ENCODE data around the gene AKAP7.

Gene AKAP7

DNA sequence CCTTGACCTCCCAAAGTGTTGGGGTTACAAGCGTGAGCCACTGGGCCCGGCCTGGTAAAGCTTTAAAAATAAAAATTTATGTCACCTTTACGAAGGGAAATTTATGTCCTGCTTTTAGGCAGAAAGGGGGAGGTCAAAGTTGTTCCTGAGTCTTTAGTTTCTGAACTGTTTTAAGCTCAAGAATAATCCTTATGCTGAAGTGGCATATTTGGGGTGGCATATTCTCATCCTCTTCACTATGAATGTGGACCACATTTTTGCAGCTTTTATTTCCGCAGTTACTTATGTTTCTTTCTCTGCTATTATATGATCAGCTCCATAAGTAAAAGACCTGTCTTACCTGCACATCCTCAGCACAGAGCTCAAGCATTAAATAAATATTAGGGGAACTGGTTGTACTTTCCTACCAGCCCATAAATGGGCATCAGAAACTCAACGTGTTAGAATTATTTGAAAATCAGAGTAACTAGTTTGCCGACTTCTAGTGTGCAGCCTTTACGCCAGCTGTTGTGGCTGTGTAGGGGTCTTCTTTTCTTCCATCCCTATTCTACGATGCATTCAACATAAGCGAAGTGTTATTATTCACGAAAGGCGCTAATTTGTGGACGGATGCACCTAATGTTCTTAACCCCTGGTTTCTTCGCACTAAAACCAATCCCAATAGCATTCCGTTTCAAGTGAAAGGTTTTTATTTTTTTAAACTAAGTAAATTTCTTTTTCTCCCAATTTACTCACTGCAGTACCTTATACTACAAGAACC, 867 bp upstream of the AKAP7 start:
- no peak for DNase-seq

DNA sequence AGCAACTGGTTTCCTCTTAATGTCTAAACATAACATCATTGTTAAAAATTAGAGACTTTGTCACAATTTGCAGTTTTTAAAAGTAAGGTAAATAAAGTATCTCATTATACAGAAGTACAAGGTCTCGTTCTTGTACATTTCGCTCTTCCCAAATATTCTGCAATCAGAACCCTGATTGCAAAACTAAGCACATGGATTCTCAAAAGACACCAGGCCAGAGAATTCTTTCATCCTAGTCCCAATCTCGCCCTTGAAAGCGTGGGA, 355 bp upstream of the AKAP7 start:
- DNase-seq: no peak

DNA sequence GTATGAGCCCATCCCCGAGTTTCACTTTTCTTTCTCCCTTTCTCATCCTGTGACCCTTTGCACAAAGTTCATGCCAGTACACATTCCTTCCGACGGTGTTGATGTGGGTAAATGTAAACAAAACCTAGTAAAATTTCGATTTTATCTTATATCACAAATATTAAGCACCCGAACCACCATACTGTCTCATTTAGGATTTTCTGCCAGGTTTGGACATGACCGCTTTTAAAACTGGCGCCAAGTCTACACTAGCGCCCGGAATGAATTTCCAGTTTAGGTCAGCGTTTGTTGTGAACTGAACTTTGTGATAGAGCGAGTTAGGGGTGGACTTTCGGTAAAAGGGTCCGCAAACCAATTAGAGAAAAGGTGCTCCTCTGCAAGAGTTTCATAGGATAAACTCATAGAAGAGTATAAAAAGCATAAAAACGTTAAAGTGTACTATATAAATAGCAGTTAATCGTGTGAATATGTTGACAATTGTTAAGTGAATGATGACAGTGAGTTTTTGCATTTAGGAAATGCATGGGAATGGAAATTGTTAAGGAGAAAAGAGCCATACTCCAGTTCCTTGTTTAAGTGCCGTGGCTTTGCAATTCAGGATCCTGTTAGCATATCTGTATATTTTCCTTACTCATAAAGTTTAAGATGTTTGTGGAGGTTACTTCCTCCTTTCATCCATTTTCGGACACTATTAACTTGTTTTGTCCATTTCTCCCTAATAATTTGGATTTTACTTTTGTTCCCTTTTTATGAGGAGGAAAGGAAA, 937 bp downstream of the AKAP7 start:
- DNase-seq: peak; percentile 32

DNA sequence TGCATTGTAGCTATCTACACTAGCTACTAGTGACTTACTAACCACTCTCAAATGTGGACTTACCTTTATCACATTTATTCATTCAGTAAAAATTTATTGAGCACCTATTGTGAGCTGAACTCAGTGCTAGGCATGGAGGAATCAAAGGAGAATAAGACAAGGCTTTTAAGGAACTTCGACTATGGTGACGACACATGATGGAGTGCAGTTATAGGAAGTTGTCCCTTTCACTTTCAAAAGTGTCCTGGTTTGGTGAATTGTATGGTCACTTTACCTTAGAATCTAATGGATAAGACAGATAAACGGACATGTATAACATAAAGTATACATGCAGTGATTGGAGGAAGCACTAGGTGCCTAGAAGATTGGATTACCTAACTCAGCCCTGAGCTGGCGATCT, 4.3 kb downstream of the AKAP7 start:
- no peak for DNase-seq

DNA sequence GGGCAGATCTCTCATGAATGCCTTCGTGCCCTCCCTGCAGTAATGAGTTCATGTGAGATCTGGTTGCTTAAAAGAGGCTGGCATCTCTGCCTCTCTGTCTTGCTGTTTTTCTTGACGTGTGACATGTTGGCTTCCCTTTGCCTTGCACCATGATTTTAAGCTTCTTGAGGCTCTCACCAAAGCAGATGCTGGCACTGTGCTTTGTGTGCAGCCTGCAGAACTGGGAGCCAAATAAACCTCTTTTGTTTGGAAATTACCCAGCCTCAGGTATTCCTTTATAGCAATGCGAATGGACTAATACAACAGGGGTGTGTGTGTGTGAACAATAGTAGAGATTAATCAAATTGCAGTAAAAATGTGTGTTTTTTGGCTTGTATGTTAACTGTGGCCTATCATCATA, 8.1 kb downstream of the AKAP7 start:
- DNase-seq: no peak

DNA sequence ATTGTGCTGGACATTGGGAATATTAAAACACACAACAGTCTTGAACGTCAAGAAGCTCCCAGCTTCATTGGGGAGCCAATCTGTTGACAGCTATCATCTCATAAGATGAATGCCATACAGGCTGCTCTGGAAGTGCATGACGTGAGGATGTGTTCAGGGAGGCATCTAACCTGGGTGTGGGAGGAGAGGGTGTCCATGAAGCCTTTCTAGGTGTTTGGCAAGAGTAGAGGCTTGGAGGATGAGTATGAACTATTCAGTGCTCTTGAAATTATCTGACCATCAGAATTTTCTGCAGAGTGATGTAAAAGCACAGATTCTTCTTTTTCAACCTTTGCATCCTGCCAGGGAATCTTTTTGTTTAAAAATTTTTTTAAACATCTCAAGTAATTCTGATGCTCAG, 11.6 kb downstream of the AKAP7 start:
- no peak for DNase-seq

DNA sequence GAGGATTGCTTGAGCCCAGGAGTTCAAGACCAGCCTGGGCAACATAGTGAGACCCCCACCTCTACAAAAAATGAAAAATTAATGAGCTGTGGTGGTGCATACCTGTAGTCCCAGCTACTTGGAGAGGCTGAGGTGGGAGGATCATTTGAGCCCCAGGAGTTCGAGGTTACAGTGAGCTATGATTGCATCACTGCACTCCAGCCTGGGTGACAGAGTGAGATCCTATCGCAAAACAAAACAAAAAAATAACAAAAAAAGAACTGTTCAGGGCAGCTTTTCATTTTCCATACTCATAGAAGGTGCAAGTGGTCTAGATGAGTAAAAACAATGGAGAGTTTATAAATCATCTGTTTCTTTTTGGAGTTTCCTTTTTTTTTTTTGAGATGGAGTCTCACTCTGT, 21.1 kb downstream of the AKAP7 start:
- no peak for DNase-seq

DNA sequence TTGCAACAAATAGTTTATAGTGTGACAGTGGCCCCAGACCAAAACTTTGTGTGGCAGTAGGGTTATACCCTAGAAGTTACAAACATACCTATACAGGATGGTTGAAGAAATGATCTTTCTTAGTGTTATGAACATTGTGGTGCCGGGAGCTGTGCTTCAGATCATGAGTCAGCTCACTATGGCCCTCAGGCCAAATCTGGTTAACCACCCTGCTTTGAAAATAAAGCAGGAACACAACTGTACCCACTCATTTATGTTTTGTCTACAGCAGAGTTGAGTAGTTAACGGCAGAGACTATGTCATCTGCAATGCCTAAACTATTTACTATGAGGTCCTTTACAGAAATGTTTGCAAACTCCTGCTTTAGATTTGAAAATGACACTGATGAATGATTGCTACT, 24.3 kb downstream of the AKAP7 start:
- no peak for DNase-seq

DNA sequence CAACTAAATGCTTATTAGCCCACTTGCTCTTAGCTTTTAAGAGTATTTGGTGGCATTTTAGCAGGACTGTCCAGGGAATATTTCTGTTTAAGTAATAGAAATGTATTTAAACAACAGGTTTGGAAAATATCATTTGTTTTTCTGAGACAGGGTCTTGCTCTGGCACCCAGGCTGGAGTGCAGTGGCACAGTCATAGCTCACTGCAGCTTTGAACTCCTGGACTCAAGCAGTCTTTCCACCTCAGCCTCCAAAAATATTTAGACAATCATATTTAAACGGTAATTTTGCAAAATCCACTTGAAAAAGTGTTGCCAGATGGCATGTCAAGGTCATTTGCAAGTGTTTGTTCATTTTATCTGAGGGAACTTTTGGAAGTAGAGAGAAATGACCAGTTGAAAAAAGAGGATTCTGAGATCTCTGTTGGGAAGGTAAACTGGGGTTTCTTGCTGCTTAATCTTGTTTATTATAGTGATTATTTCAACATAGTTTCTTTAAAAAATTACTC, 25.0 kb downstream of the AKAP7 start:
- DNase-seq: no peak

DNA sequence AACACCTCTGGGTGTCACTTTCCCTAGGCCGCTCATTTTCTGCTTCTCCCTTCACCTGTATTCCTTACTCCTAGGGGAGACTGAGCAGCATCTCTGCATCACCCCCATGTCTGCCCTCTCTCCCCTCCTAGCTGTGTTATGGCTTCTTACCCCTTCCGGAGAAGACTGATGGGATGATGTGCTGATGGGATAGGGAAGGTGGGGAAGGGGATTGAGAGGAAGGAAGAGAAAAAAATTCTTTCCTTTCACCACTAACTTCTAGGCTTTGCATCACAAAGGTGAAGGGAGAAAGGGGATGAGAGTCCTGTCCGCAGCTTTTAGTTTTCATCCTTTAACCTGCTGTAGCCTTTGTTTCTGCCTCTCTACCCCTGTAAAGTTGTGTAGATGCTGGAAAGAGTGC, 26.7 kb downstream of the AKAP7 start:
- no peak for DNase-seq

DNA sequence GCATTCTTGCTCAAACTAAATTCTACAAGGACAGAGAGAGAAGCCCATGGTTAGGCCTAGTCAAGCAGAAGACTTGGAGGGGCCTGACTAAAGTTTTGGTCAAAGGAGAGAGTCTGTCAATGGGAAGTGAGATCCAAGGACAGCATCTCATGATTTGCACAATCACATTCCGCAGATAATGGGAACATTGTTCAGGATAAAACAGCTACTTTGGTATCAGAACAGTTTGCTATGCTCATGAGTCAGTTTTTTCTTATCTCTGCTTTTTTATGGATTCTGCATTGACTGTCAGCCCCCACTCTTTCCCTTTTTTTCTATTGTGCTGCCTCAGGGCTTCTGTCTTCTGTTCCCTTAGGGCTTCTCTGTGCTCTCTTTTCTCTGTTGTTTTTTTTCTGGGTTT, 28.6 kb downstream of the AKAP7 start:
- DNase-seq: no peak

DNA sequence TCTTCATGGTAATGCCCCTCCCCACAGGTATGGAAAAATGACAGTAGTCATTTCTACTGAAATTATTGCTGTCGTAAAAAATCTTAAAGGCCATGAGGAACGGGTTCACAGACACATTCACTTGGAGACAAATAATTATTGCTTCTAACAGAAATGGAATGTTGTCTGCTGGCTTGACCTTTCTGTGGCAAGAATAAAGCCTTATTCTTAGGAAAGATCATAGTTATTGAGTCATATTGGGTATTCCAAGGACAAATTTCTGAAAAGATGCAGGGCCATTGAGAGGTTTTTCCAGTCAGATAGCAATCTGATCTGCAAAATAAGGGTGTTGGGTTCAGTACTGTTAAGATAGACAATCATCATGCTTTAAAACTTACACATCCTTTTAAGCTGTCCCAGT, 29.2 kb downstream of the AKAP7 start:
- DNase-seq: no peak

DNA sequence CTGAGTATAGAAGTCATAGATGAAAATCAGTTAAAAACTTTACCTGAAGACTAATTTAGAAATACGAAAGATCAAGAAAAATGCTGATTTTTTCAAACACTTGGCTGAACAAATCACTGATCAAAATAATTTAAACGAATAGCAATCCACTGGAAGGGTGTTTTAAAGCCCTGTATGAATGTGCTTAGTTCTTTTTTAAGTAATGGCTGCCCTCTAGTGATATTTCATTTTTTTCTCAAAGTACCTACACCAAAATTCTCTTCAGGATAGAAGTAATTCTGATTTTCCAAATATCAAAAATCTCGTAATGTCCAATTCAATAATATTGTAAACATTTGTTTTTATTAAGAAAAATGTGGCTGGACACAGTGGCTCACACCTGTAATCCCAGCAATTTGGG, 32.5 kb downstream of the AKAP7 start:
- DNase-seq: no peak

DNA sequence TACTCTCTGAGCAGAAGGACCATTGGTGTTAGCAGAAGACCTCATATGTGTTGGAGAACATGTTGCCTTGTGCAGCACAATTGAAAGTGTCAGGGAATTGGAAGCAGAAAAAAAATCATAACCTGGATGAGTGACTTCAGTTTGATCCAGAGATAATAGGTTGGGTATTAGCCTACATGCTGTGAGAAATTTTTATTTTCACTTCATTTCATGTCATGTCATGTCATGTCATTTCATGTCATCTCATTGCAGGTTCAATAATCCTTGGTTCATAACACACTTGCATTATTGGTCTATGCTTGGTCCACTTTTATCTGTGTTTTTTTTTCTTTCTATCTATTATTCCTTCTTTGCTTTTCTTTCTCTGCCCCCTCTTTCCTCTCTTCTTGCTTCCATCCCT, 34.3 kb downstream of the AKAP7 start:
- no peak for DNase-seq

DNA sequence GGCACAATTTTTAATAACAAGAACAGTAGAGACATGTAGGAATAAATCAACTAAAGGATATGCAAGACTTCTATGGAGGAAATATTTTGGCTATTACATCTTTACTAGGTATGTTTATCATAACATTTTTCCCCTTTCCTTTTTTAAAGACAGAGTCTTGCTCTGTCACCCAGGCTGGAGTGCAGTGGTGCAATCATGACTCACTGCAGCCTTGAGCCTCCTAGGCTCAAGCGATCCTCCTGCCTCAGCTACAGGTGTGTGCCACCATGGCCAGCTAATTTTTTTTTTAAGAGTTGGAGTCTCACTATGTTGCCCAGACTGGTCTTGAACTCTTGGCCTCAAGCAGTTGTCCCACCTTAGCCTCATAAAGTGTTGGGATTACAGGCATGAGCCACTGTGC, 37.0 kb downstream of the AKAP7 start:
- DNase-seq: no peak

DNA sequence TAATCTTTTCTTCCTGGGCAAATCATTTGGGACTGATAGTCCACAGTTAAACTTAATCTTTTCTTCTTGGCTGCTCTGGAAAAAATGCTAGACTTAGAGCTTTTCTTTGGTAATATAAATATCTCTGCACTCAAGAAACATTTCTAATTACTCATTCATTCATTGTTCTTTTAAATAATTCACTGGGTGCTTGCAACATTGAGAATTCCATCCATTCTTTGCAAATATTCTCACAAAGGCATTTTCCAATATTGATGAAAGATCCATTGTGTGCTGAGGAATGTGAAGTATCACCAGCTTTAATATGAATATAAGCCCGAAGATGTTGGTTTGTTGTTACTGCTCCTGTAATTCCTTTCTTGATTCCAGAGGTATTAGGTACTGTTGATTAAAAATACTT, 38.4 kb downstream of the AKAP7 start:
- no peak for DNase-seq

DNA sequence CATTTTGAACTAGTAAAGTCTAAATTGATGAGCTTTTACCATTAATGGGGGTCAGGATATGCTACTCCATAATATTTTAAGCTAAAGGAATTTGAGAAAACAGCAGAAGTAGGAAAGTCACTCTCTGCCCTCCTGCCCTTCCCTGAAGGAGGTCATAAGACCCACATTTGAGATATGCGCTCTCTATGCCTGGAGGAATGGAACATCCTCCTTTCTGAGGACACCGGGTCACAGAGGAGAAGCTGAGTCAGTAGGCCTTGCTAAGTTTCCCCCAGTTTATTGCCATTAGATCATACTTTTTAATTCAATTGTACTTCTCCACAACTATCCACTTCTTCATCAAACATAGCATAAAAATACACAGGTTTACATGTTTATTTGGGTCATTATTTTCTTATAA, 40.3 kb downstream of the AKAP7 start:
- no peak for DNase-seq

DNA sequence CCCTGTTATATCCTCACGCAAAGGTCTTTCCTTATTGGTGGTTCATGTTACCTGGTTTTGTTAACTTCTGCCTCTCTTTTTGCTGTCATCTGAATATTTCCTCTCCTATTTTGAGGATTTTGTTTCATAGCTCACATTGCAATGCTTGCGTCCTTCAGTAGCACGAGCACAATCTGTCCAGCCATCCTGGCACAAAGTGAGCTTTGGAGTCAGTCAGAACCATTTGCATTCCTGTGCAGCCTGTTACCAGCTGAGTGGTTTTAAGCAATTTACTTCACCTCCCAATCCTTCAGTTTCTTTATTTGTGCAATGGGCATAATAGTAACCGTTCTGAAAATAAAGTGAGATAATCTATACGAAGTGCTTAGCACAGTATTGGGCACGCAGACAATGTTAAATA, 42.7 kb downstream of the AKAP7 start:
- no peak for DNase-seq

DNA sequence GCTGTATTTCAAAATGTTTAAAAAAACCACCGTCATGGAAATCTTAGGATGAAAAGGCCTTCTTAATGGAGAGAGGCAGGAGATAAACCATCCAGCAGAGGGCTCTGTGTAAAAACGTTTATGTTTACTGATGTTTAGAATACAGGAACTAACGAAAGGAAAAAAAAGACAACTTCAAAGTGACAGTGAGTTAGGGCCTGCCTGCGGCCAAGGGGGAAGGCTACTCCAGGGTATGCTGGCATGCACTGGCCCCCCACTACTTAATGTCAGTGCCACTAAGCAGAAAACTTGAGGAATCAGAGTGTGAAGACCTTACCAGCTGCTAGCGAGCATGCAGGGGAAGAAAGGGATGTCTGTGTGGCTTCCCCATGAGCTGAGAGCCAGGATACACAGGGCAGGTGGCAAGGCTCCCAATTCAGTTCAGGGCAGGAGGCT, 47.7 kb downstream of the AKAP7 start:
- no peak for DNase-seq

DNA sequence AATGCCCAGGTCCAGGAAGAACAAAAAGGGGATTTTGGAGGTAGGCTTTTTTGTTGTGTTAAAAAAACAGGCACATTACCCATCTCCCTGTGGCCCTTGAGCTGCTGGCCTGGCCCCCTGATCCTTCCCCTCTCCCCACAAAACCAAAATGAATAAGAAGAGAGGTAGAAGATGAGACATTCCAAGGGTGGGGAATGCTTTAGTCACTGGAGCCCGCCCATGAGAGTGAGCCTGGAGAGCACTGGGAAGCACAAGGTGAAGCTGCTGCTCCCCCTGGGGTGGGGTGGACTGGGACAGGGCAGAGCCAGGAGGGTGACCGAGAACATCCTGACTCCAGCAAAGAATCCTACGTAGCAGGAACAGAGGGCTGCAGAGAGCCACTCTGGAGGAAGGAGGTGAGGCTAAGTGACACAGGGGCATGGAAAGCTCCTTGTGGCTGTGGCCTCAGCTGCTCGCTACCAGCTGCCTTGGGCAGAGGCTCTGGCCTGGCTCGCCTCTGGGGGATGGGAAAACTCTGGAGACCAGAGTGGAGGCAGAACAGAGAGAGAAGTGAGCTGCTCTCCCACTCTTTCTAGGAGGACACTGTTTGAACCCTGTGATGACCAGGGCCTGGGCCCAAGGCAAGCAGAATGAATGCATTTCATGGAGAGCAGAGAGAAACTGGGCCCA, 48.3 kb downstream of the AKAP7 start:
- no peak for DNase-seq

DNA sequence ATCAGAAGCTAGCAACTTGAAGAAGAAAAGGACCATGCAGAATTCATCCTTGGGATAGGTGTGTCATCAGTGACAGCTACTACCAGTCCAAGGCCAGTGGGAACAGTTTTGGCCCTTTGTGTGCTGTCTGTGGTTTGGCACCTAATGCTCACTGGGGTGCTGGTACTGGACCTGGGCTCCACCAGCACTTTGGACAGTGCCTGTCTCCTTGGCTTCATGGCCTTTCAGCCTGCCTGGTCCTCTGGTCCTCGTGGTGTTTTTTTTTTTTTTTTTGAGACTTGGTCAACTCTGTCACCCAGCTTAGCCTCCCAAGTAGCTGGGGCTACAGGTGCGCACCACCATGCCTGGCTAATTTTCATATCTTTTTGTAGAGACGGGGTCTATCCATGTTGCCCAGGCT, 56.3 kb downstream of the AKAP7 start:
- DNase-seq: no peak

DNA sequence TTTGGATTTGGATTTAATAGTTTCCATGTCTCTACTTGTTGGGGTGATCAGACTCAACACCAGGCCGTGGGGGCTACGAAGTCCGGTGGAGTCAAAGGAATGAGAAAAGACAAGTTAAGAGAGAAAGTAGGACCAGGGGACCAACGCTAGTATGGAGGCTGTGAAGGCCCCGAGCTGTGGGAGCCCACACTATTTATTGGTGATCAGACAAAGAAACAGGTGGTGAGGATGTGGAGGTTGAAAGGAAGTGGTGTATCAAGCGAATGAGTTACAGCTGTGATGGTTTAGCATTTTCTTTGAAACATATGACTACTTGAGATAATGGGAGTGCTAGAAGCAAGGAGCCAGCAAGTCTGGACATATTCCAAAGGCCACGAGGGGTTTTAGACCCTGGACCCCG, 62.4 kb downstream of the AKAP7 start:
- no peak for DNase-seq

DNA sequence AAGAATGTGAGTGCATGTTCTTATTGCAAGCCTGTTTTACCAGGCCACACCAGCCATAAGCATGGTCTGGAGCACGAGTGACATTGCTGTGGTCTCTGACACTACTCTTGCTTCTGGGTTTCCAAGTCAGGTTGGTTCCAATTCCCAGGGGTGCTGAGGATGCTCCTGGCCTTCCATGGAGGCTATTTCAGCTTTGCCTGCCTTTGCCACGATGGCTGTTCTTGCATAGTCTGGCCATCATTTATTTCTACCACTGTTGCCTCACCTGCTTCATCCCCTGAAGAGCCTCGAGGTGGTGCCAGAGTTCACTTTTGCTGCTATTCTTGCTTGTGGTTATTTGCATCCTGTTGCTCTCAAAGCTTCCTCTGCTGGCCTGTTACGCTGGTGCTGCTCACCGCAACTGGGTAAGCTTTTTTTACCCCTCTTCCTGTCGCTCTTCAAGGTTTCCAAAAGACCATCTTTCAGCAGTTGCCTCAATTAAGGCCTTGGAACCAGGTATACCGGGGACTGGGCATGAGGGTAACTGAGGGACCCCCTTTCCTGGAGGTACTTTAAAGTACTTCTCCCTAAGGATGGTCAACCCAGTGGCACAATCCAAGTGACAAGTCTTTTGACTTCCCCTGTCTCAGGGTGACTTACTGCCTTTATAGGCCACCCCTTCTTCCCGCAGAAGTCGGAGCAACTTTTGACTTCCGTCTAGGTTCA, 64.5 kb downstream of the AKAP7 start:
- DNase-seq: peak; percentile 90

Data from GDM1 (cell line).